Measurements from ENCODE around the gene RAD51B.

RAD51B gene

GRCh38 chr14:68154275-68154674 is 334.7 kb downstream of the RAD51B start:
- no peak for DNase-seq

DNA sequence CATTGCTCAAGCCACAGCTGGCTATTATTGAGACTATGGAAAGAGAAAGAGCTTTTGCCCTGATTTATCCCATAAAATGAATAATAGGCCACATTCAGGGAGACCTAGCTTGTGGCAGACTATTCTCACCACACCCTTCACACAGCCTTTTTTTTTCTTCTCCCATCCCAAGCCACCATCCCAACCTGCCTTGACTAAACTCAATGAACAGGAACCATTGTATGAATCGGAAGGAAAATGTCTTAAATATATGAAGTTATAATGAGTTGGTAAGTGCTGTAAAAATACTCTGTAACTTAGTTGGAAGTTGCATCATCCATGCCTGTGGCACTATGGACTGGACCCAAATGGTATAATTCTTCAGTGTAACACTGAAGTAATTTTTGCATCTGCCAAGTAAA is 338.4 kb downstream of the RAD51B start:
- no peak for DNase-seq

DNA sequence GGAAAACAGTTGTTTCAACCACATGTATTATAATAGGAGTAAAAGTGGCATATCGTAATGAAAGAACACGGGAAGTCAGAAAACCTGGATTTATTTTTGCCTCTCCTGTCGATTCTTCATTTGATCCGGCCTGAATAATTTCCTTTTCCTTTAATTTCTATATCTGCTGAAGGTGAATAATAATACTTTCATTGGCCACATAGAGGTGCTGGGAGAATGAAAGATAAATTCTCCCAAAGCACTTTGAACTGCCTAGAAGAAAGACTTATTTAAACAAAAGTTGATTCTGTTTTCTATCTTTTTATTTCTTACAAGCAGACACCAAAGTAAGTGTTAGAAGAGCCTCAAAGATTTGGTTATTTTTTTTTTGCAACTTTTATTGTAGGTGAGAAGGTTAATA is 339.1 kb downstream of the RAD51B start:
- no peak for DNase-seq

GRCh38 chr14:68159701-68160633 is 340.4 kb downstream of the RAD51B start:
- DNase-seq: no peak

DNA sequence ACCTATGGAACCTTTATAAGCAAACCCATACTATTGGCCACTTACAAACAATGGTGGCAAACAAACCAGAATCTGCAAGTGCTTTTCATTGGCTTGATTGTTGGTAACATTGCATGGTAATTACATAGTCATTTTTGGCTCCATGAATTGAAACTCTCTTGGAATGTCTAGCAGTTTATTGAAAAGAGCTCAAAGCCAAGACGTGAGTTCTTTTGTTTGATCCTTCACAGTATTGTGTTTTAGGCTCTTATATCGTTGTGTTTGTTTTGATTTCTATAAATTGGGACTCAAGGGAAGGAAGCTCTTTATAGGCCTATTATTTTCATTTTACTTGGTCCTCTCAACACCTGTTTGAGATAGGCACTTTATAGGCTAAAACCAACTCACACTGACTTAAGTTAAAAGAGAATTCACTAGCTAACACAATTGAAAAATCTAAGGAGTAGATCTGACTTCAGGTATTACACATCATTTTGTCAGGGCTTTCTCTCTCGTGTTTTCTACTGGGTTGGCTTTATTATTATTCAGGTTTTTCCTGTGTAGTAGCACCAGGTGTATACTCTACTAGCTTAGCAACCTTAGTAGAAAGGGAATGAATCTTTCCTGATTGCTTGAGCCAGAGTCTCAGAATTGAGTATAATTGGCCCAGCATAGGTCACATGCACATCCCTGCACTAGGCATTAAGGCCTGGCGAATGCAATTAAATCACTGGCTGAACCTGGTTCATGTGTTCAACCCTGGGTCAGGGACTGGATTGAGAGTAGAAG is 341.4 kb downstream of the RAD51B start:
- no peak for DNase-seq

- DNase-seq: no peak
Observed at GRCh38 chr14:68162887-68163286, 343.3 kb downstream of the RAD51B start.

DNA sequence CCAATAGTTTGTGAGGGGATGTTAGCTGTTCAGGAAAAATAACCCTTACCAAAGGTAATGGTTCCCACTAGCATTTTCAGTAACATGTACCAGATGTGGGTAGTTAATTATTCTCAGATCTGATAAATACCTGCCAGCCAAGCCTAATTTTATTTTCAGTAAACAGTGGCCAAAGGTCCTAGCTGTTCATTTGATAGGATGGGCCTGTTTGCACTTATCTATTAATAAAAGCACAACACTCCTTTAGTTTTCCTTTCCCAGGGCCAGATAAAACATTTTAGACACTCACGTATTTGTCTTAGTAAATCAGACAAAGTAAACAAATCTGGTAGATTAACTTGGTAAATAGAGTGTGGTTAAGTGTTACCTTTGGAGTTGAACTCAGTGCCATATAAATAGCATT is 345.1 kb downstream of the RAD51B start:
- no peak for DNase-seq

DNA sequence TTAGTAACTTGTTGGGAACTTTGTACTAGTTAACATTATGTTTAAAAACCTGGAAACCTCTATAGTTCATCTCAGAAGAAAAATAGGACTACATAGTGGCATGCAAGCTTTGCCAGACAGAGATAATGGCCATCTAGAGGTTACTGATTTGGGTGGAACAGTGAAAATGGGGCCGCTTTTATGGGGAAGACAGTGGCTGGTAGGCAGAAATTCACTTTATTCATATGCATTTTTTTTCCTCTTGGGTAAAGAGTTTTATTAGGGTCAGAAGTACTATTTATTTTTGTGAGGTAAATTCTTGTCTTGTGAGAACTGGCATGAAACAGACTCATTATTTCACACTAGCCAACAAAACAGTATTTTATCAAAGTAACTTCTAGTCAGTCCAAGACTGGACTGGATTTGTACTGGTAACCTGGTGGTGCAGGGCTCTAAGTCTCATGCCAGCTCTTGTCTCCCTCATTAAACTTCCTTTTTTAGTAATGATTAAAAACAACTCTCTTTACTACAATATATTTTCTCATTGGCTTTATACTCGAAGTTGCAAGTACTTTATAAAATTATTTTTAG is 345.8 kb downstream of the RAD51B start:
- DNase-seq: no peak

GRCh38 chr14:68166731-68167382 is 347.3 kb downstream of the RAD51B start:
- DNase-seq: no peak

- DNase-seq: no peak
Observed at GRCh38 chr14:68167383-68168087, 348.0 kb downstream of the RAD51B start.

DNA sequence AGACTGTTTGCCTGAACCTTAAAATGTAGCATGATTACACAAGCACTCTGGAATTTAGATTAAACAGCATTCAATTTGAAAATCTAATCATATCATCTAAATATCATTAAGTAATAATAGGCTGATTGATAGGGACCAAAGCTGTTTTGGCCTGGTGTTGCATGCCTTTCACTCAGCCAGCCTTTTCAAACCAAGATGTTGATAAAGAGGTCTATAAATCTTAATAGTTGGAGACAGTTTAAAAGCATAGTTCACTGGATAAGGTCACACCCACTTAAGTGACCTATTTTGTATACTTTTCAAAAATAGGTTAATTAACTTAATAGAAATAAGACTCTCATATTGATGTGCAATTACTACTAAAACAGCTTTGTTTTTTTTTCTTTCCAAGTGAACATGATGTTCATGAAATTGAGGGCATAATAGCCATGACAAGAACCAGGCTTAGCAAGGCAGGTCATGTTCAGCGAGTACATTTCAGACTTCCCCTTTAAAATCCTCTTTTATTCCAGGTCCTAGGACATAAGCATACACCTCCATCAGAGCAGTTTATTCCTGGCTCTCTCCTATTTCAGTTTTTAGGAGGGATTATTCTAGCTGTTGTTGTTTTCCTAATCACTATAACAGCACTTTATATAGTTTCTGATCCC is 349.0 kb downstream of the RAD51B start:
- no peak for DNase-seq

DNA sequence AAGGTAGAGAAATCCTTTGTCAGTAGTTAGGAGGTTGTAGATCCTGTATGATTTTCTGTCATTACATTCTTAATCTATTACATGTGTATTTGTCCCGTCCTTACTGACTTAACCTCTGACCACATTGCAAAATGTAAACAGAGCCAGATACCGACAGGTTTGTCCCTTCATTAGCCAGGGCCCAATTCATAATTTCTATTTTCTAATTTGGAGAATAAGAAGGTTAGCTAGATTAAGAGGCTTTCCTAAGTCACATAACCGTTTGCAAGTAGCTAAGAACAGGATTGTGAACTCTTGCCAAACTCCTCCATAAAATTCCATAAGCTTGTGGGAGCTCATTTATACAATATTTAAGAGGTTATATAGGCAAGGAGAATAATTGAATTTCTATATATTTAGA is 352.6 kb downstream of the RAD51B start:
- no peak for DNase-seq

GRCh38 chr14:68172627-68173026 is 353.0 kb downstream of the RAD51B start:
- DNase-seq: no peak

DNA sequence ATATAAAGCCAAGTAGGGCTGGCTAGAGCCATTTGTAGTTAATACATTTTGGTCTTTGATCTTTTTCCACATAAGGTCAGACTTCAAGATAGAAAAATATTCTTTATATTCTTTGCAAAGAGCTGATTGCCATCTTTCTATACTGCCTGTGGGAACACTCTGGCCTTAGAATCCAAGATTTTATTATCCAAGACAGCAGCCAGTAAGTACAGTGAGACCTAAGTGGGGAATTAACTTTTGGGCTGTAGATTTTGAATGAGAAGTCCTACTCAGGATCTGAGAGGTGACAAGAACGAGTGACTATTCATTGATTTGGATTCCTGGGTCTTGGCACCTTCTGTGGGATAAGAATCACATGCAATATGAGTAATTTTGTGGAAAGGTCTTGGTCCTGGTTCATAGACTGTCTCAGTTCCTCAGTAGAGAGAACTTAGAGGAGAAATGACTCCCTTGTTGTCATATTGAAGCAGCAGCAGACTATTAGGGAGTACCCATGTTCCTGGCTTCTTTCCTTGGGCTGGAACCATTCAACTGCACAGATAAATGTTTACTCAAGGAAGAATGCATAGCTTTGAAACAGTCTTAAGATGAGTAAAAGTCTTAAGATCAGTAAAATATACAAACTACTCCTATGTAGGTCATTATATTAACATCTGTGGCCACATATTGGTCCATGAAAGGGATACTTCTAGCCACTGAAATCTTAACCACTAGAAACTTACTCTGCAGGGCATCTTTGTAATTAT is 353.8 kb downstream of the RAD51B start:
- no peak for DNase-seq

- DNase-seq: no peak
Observed at GRCh38 chr14:68174446-68174845, 354.9 kb downstream of the RAD51B start.

DNA sequence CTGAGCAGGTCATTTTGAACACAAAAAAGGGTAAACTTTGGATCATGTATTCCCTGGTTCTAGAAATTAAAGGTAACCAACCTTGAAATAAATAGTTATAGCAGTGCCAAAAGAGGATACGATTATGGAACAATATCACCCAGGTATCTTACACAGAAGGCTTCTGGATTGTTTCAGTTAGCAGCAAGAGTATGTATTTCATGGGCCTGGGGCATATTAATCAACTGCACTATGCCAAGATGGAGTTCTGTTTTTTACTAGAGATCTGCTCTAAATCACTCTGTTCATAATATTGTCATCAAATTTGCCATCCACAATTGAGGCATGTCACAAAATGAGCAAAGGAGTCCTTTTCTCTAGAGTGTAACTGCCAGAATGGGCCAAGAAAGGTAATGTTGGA is 357.1 kb downstream of the RAD51B start:
- no peak for DNase-seq

DNA sequence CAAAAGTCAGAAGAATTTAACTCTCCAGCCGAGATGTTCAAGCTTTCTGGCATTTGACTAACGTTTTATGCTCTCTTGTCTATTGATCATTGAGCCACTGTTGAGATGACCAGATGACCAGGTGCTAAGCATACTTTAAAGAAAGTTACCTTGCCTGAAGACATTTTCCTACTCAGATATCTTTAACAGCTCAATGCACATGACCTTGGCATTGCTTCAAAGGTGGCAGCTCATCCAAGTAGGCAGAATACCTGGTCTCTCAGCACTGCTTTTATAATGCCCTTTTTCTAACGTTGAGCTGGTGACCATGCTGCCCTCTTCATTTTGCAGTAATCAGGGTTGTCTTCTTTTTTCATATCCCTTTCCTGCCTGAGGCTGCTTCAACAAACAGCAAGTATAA is 358.1 kb downstream of the RAD51B start:
- no peak for DNase-seq

DNA sequence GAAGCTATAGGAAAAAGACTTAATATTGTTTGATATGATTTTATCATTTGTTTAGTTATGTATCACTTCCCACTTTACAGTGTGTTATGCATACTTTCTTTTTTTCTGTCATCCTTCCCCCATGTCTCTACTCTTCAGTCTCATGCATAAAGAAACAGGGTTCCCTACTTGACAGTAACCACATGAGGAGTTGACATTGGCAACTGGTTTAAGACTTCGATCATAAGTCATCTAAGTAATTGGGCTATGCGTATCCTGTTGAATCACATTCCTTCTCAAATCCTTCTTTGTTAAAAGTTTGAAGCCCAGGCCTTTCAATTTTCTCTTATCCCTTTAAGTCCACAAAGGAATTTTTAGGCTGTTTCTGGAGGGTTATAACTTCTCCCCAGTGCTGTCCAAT is 358.7 kb downstream of the RAD51B start:
- DNase-seq: no peak

DNA sequence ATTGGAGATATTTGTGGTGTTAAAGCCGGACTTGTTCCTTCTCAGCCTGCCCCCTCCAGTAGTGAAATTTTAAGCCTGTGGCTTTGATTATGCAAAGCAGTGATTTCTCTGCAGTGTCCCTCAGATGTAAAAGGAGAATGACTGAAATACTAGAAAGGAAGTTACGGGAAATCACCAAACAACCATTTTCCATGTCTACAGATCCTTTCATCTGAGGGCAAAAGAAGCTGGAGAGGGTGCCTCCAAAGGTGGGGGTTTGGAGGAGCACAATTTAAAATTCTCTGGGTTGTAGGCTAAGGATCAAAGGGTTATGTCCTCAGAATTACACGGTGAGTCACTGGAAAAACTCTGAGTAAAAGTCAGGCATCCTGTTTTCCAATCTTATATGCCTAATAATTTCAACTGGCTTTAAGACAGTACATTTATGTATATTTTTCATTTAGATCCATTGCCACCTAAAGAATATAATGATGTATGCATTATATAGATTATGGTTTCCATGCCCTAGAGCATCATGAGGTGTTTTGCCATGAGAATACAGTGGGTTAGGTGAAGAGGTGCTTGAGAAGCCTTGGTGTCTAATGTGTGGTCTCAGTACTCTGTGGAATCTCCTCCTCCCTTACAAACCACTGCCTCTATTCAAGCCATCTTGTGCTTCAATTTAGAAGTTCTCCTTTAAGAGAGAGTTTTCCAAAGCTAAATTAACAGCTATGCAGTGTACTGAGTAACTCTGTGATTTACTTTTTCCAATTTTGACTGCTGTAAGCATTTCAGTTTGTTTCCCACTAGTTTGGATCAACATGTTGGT is 362.1 kb downstream of the RAD51B start:
- DNase-seq: no peak

DNA sequence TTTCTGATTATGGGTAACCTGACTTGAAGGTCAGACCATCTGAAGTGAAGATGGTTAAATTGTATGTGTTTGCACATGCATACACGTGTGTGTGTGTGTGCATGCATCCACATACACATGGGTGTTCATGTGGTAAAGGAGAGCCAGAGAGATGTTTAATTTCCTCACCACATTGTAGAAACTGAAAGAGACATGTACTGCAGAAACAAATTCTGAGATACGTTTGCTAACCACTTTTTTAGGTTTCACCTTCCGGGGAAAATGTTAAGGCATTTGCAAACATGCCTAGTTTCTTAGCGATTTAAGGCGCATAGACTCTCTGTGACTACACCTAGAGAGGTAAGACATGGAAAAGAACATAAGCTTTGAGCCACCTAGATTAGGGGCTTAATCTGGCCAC is 362.9 kb downstream of the RAD51B start:
- no peak for DNase-seq

Measured in SHP77 (cell line).